ENCODE results near the gene PDE2A.

PDE2A gene

DNA sequence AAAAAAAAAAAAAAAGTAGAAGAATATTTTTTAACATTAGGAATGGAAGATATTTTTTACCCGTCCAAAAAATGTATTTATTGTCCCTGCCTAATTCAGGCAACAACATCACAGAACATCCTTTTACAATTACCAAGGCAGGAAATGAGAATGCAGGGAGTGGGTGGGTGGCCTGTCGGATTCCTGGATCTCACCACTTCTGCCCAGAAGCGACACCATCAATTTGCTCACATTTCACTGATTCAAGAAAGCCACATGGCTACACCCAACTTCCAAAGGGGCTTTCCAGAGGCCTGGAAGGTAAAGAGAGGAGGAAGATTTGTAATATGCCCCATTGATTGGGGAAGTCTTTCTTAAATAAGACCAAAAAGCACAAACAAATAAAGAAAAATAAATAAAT, 146.1 kb downstream of the PDE2A start:
- no peak for TF ChIP-seq JUND (IDR thresholded peaks at IDR 0.05; ENCODE audit: low read depth)
- no peak for DNase-seq (ENCODE audit: low read depth in 1 of 2, low spot score in 1 of 2)
- in situ Hi-C loops (cut with HindIII; ENCODE audit: low pct_unique_long_range_greater_than_20kb, low sequenced_read_pairs) = no loop called here
